GM18508 (cell line): Measurements from ENCODE around the gene WASF3.
A peak's percentile ranks its signal among the peaks of the same experiment; 100 is the strongest.

ENCODE experiments used
- ATAC-seq: cut with Tn5 transposase; IDR thresholded peaks from one replicate; pipeline ENCODE4 v1.9.1; 2021; ENCODE audit warnings: moderate number of reproducible peaks; ENCODE audit not compliant: insufficient read depth, unreplicated experiment

WASF3 gene

GRCh38 chr13:26585136-26585535 lies 27.7 kb downstream of the WASF3 start:
- no peak for ATAC-seq

DNA sequence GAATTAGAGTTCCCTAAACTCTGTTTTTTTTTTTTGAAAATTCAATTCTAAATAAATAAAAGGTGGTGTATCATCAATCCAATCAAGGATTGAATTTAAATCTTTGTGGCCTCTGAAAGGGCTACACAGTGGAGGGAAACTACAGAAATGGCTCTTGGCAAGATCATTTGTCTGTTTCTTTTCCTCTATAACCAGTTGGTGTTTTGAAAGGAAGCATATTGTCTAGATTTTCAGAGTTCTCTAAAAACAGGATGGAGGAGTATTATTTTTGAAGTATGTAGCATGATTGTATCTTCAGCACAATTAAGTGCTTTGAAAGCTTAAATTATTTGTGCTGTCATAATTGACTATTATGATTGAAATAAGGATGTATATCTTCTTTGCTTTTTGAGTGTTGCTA lies 29.8 kb downstream of the WASF3 start:
- no peak for ATAC-seq

DNA sequence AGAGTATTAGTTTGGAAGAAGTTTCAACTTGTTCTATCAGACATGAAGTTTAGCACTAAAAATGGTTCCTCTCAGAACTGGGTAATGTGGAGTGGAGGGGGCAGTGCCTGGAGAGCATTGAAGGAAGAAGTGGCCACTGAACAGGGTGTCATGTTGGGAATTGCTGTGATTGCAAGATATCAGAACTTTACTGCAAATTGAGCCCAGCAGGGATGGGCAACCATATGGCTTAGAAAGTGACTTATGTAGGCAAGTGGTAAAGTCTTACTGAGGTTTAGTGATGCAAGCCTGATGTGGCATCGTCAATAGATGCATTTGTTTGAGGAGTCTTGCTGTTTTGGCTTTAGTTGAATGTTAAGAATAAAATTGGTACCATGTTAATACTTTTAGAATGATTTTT lies 31.7 kb downstream of the WASF3 start:
- no peak for ATAC-seq

- ATAC-seq = no peak
These were observed 32.3 kb downstream of the WASF3 start for GRCh38 chr13:26589754-26590153.

- ATAC-seq = no peak
These were observed 32.9 kb downstream of the WASF3 start for GRCh38 chr13:26590379-26590778.

GRCh38 chr13:26590951-26591350 lies 33.5 kb downstream of the WASF3 start:
- no peak for ATAC-seq

- ATAC-seq = no peak
These were observed 34.2 kb downstream of the WASF3 start for GRCh38 chr13:26591672-26592071.

GRCh38 chr13:26593661-26594060 lies 36.2 kb downstream of the WASF3 start:
- no peak for ATAC-seq

- no peak for ATAC-seq
These were observed 36.9 kb downstream of the WASF3 start for GRCh38 chr13:26594363-26594762.

DNA sequence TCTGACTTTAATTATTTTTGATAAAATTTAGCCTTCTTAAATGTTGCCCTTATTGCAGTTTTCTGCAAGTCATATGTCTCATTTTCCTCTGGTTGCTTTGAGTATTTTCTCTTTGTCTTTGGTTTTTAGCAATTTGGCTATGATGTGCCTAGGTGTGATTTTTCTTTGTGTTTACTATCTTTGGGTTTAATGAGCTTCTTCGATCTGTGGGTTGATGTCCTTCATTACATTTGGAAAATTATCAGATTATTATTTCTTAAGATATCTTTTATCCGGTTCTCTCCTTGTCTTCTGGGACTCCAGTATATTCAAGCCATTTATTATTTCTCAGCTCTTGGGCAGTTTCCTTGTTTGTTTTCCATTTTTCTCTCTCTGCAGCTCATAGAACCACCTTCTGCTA lies 39.0 kb downstream of the WASF3 start:
- ATAC-seq = no peak

- ATAC-seq = no peak
These were observed 41.9 kb downstream of the WASF3 start for GRCh38 chr13:26599403-26599802.

DNA sequence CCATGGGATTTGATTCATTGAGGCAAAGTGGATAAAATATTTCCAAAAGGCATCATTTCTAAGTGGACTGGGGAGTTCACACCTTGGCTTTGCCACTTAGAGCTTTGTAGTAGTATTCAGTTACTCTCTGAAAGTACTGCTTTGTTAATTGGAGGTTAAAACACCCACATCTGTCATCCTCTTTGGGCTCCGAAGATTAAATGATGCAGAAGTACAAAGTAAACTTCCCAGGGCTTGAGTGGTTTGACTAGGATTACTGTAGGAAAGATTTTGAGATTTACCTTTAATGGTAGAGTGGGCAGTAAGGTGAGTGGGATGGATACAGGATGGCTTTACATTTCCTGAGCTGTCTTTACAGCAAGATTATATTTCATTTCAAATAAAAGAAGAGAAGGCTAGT lies 42.4 kb downstream of the WASF3 start:
- ATAC-seq = no peak

- no peak for ATAC-seq
These were observed 42.9 kb downstream of the WASF3 start for GRCh38 chr13:26600343-26600742.

- ATAC-seq = peak; percentile 76
These were observed 44.2 kb downstream of the WASF3 start for GRCh38 chr13:26601669-26602068.

GRCh38 chr13:26602783-26603182 lies 45.3 kb downstream of the WASF3 start:
- ATAC-seq = no peak

DNA sequence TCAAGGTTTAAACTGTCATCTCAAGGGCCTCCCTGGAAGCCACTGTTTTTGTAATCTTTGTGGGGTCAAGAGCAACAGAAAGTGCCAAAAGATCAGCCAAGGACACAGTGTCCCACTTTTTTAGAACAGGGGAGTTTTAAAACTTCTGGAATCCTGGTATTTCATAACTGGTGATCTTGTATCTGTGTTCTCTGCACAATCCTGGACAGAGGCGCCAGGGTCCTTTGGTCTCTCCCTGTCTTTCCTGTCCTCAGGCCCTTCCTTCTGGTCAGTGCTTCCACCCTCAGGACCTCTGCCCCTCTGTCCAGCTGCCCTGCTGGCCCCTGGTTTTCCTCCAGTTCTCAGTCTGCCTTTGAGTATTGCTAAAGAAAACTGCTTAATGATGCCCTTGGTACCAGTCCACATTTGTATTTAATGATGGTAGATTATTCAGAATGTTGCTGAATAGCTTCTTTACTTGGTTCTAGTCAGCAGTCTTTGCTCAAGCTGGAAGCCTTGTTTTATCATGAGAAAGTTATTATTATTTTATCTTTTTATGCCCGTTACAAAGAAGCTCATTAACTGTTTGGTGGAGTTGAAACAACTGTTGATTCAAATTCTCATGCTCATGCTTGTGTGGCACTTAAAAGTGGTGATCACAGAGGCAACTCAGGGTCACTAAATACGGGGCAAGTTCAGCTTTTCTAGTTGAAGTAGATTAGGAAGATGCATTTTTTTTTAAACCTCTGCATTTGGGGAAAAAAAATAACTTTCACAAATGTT lies 47.5 kb downstream of the WASF3 start:
- no peak for ATAC-seq

DNA sequence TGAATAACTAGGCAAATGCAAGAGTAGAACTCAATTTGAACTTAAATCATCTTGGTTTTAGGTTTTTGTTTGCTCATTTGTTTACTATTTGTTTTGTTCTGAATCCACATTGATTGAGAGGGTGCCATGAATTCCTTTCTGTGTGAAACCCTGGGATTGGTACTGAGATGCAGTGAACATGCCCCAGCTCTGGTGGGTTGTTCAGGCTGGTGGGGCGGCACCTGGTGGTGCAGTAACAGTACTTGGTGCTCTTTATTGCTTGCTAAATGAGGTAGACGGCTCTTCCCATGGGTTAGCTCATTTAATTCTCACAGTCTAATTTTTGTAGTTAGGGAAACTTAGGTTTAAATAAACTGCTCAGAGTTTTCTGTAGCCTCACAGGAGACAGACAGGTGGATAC lies 48.4 kb downstream of the WASF3 start:
- no peak for ATAC-seq

DNA sequence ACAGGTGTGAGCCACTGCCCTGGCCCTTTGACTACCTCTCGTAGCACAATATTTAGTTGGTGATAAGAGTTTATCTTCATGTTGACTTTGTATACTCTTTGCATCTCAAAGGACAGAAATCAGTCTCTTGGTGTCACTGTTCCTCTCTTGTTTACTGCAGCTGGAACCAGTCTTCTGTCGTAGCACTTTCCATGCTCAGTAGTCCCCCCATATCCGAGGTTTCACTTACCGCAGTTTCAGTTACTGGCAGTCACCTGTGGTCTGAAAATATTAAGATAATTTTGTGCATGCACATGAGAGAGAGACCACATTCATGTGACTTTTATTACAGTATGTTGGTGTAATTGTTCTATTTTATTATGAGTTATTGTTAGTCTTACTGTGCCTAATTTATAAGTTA lies 49.1 kb downstream of the WASF3 start:
- no peak for ATAC-seq

DNA sequence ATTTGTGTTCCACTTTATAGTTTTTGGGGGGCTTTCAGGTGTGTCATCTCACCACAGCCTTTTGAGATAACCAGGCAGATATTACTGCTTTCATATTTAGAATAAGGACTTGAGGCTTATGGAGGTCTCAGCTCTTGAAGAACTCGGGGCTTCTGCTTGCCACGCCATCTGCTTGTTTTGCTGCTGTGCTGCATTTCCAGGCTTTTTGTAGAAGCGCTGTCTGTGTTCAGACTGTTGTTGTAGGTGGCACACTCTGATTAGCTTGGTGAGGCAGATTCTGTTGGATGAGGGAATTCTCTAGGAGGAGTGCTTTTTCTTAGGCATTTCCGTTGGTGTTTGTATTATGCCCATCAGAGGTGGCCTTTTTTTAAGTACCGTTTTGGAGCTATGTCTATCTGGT lies 57.2 kb downstream of the WASF3 start:
- no peak for ATAC-seq

DNA sequence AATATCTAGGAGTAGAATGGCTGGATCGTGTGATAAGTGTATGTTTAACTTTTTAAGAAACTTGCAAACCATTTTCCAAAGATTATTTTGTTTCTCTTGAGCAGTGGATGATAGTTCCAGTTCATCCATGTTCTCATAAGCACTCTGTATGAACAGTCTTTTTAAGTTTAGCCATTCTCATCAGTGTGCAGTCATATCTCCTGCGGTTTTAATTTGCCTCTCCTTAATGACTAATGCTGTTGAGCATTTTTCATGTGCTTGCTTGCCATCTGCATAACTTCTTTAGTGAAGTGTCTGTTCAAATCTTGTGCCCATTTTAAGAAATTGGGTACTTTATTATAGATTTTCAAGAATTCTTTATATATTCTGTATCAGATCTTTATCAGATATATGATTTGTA lies 58.6 kb downstream of the WASF3 start:
- ATAC-seq = no peak

- no peak for ATAC-seq
These were observed 61.2 kb downstream of the WASF3 start for GRCh38 chr13:26618726-26619125.

DNA sequence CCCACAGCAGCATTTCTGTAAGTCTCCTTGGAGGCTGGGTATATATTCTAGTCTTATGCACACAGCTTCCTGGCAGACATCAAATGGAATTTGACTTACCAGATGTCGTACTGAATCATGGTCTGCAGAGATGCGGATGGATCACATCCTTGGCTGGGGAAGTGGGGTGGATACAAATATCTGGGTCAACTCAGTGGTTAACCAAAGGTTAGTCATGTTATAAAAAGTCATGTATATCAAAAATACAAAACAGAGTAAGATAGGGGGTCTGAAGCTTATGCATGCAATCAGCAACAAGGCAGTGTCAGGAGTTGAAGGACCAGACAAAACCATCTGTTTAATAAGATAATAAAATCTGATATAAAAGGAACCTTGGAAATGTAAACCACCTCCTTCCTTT lies 61.9 kb downstream of the WASF3 start:
- no peak for ATAC-seq
